A673 (cell line): ENCODE results near the gene AAMP.

Source experiments
- EZH2 ChIP-seq: fragments of 200-600 bp; sonication (generic); IDR thresholded peaks from 2 replicates; pipeline ENCODE4 v1.6.1; 2017; ENCODE audit warnings: borderline replicate concordance, low read depth, mild to moderate bottlenecking, mixed read lengths, antibody characterized with exemption, low read length; ENCODE audit not compliant: poor library complexity, severe bottlenecking
- TF ChIP-seq, protein P1 (sequence below): fragments of 300-800, 200-600 bp; sonication (generic); conservative IDR thresholded peaks from 2 replicates; pipeline ENCODE4 v1.5.1; 2017; ENCODE audit warnings: low read depth, mild to moderate bottlenecking, antibody characterized with exemption, low read length, moderate library complexity, mixed read lengths

DNA sequence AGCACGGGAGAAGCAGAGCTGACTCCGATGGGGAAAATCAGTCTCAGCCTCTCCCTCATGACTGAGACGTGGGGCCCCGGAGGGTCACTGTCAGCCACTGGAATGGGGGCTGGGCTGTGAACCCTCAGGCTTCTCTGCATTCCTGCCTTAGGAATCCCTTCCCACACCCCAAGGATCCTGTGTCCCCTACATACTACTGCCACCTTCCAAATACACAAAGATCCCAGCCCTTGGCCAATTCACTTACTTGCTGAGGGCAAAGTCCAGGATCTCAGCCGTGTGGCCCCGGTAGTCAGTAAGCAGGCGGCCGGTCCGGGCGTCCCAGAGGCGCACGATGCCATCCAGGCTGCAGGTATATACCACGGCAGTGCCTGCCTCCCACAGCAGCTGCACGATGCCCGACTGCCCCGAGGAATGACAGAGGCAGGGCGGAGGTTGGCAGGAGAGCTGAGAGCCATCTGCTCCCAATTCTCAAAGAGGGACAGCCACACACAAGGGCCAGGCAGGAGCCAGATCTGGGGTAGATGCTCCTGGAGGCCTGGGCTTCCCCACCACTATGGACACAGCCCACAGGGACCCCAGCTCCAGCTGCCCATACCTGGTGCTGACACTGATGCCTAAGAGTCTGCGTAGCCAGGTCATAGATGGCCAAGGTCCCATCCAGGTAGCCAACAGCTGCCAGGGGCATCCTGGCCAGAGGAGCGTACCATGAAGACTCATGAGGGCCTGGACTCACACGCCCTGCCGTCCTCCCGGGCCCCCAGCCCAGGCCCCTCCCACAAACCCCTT lies 5.0 kb downstream of the AAMP start:
- TF ChIP-seq, protein P1, sequence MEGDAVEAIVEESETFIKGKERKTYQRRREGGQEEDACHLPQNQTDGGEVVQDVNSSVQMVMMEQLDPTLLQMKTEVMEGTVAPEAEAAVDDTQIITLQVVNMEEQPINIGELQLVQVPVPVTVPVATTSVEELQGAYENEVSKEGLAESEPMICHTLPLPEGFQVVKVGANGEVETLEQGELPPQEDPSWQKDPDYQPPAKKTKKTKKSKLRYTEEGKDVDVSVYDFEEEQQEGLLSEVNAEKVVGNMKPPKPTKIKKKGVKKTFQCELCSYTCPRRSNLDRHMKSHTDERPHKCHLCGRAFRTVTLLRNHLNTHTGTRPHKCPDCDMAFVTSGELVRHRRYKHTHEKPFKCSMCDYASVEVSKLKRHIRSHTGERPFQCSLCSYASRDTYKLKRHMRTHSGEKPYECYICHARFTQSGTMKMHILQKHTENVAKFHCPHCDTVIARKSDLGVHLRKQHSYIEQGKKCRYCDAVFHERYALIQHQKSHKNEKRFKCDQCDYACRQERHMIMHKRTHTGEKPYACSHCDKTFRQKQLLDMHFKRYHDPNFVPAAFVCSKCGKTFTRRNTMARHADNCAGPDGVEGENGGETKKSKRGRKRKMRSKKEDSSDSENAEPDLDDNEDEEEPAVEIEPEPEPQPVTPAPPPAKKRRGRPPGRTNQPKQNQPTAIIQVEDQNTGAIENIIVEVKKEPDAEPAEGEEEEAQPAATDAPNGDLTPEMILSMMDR, result no peak
- no peak for TF ChIP-seq EZH2
